NB4 (cell line): Measurements from ENCODE around the gene SLC7A5.
A peak's percentile ranks its signal among the peaks of the same experiment; 100 is the strongest.
"Not testable (repeated sequence)": the region's sequence is repeated elsewhere in the genome, so short reads cannot be mapped to it uniquely, and the experiment has no call there.

Experiments used
- DNase-seq: peaks from one replicate; pipeline ENCODE4 v3.0.0; 2010; ENCODE audit warnings: low read depth
- H3K4me3 ChIP-seq: one replicate; pipeline ENCODE4 v1.5.1; 2011; ENCODE audit warnings: mild to moderate bottlenecking, low read depth, low read length, moderate library complexity
- MYC ChIP-seq: IDR thresholded peaks from 2 replicates; pipeline ENCODE4 v1.6.1; 2011; ENCODE audit warnings: low read depth, low read length
- POLR2A ChIP-seq: IDR thresholded peaks from 2 replicates; pipeline ENCODE4 v1.6.1; 2011; ENCODE audit warnings: mild to moderate bottlenecking; ENCODE audit not compliant: insufficient read length; ENCODE audit errors: extremely low read depth
- TF ChIP-seq, protein P1 (sequence below): IDR thresholded peaks from 2 replicates; pipeline ENCODE4 v1.6.1; 2011; ENCODE audit warnings: low read depth, low read length
- TF ChIP-seq, protein P2 (sequence below): IDR thresholded peaks from one replicate; pipeline ENCODE4 v1.5.1; 2012; ENCODE audit warnings: low read depth, low read length

The SLC7A5 gene

GRCh38 chr16:87909203-87909935, 40.1 kb upstream of the SLC7A5 start:
- TF ChIP-seq, protein P1, sequence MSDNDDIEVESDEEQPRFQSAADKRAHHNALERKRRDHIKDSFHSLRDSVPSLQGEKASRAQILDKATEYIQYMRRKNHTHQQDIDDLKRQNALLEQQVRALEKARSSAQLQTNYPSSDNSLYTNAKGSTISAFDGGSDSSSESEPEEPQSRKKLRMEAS = peak; percentile 87
- TF ChIP-seq, protein P2, sequence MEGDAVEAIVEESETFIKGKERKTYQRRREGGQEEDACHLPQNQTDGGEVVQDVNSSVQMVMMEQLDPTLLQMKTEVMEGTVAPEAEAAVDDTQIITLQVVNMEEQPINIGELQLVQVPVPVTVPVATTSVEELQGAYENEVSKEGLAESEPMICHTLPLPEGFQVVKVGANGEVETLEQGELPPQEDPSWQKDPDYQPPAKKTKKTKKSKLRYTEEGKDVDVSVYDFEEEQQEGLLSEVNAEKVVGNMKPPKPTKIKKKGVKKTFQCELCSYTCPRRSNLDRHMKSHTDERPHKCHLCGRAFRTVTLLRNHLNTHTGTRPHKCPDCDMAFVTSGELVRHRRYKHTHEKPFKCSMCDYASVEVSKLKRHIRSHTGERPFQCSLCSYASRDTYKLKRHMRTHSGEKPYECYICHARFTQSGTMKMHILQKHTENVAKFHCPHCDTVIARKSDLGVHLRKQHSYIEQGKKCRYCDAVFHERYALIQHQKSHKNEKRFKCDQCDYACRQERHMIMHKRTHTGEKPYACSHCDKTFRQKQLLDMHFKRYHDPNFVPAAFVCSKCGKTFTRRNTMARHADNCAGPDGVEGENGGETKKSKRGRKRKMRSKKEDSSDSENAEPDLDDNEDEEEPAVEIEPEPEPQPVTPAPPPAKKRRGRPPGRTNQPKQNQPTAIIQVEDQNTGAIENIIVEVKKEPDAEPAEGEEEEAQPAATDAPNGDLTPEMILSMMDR = peak; percentile 89
- peak; percentile 83 for DNase-seq
- not testable (repeated sequence) for H3K4me3 ChIP-seq

DNA sequence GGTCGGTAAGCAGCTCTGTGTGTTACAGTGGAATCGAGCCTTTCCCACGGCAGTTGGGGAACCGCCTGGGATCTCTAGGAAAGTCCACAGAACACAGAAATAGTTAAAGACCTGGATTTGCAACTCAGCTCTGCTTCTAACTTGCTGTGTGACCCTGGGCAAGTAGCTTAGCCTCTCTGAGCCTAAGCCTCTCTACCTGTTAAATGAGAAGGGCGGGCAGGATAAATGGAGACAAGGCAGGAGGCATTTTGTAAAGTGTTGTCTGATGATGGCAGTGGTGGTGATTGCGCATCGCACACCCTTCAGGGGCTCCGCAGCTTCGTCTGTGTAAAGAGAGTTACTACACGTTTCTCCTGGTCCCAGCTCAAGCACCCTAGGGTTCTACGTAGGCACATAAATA, 38.8 kb upstream of the SLC7A5 start:
- not testable (repeated sequence) for H3K4me3 ChIP-seq, DNase-seq

DNA sequence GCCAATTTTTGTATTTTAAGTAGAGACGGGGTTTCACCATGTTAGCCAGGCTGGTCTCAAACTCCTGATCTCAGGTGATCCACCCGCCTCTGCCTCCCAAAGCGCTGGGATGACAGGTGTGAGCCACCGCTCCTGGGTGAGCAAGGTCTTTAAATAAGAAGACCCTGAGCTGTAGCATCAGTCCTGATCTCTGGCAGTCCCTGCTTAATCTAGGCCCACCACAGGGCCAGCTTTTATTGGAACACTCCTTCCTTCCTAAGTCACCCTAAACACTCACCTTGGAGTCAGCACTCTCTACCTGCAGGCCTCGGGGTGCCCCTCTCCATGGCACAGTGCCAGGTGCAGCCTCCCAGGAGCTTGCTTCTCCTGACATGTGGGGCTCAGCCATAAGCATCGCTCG, 36.2 kb upstream of the SLC7A5 start:
- not testable (repeated sequence) for DNase-seq, H3K4me3 ChIP-seq

DNA sequence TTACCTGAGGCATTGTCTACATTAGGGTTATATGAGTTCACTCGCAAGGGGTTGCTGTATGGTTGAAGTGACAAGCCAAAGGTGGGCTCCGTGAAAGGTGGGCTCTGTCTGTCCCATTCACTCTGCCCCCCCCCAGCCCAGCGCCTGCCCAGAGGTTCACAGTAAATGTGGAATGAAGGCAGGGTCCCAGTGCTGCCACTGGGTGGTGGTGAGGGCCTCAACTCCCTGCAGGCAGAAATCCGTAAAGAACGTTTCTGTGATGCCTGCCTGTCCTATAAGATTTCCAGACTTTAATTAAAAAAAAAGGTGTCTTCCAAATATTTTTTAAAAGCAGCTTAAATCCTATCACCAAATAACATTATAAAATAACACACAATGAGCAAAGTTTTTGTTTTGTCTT, 35.7 kb upstream of the SLC7A5 start:
- not testable (repeated sequence) for H3K4me3 ChIP-seq, DNase-seq

GRCh38 chr16:87900489-87900888, 31.2 kb upstream of the SLC7A5 start:
- H3K4me3 ChIP-seq, DNase-seq: not testable (repeated sequence)

DNA sequence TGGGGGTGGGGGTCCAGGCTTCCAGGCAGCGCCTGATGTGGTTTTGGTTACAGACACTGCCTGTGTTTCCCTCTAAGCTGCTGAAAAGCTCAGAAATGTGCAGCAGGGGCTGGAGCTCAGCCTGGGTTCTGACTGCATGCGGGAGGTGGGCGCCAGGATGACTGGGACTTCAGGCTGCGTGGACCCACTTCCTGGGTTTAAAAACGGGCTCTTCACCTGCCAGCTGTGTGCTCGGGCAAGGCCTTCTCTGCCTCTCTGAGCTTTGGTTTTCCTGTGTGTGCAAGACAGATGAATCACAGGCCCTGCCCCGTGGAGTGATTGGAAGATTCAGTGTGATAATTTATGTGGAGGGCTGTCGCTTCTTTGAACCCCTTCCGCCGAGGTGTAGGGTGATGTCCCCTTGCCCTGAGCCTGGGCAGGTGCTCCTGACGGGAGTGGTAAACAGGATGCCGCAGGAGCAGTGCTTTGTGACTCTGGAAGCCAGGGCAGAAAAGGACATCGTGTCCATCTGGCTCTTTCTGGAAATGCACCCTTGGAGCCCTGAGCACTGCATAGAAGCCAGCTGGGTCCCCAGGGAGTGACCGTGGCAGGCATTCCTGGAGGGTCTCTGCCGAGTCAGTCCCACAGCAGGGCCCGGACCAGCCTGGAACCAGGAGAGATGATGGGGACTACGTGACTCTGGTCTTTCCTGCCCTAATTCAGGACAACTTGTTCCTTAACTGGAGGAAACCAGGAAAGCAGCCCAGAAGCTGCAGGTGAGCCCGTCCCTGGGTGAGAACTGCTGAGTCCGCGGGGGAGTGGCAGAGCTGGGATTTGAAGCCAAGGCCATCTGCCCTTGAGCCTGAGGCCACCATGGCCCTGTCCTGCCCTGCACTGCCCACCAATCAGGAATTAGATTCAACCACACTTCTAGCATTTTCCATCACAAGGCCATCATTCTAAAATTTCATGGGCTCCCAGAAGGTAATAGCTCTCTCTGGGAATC, 28.5 kb upstream of the SLC7A5 start:
- TF ChIP-seq MYC = no peak
- TF ChIP-seq, protein P1 = no peak
- no peak overlapping the region for H3K4me3 ChIP-seq
- no peak for DNase-seq

DNA sequence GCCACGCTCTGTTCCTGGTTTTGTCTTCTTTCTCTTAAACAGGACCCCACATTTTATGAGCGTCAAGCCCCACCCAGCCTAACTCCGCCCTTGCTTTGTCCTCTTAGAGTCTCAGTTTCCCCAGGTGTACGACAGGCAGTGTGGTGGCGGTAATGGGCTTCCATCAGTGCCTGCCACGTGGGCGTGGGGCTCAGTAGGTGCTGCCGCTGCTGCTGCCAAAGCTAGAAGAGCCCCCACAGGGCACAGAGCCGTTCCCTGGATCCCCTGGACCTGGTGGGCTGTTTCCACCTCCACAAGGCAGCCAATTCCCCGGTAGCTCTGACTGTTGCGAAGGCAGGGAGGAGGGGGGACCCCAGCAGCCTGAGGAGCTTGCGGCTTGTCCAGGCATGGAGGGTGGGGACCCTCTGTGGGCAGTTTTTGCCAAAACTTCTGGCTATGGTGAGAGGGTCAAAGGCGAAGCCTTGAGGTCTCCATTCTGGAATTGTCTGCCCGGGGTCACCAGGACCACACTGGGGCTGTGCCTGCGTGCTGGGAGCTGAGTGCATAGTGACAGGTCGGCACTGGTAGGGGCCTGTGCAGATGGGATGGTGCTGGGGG, 27.7 kb upstream of the SLC7A5 start:
- not testable (repeated sequence) for H3K4me3 ChIP-seq, DNase-seq

DNA sequence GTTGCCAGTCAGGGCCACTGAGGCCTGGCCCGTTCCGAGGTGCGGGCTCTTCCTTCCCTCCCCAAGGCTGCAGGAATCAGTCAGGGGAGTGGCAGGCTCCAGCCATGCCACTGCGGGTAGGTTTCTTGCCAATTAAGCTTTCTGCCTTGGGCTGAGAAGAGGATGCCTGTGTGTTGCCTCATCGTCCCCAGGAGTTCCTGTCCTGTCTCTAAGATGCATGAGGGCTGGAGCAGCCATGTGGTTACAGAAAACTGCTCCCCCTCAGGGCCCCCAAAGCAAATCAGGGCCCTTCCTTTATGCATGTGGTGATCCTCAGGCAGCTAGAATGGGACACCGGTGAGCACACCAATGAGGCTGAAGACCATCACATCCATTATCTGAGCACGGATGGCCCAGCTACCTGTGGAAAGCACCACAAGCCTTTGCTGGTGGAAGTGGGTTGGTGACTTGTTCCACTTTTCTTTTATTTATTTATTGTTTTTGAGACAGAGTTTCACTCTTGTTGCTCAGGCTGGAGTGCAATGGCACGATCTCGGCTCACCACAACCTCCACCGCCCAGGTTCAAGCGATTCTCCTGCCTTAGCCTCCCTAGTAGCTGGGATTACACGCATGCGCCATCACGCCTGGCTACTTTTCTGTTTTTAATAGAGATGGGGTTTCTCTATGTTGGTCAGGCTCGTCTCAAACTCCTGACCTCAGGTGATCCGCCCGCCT, 27.0 kb upstream of the SLC7A5 start:
- not testable (repeated sequence) for H3K4me3 ChIP-seq
- peak; percentile 64 for DNase-seq
- peak; percentile 66; the same call in 1 of the 2 replicates for TF ChIP-seq MYC
- TF ChIP-seq, protein P1 = peak; percentile 38

GRCh38 chr16:87895641-87896141, 26.4 kb upstream of the SLC7A5 start:
- TF ChIP-seq, protein P1 = peak; percentile 29; the same call in 1 of the 2 replicates
- TF ChIP-seq MYC = peak; percentile 64
- no peak for TF ChIP-seq POLR2A
- TF ChIP-seq, protein P2 = no peak
- peak; percentile 91 for DNase-seq
- H3K4me3 ChIP-seq = no peak overlapping the region

DNA sequence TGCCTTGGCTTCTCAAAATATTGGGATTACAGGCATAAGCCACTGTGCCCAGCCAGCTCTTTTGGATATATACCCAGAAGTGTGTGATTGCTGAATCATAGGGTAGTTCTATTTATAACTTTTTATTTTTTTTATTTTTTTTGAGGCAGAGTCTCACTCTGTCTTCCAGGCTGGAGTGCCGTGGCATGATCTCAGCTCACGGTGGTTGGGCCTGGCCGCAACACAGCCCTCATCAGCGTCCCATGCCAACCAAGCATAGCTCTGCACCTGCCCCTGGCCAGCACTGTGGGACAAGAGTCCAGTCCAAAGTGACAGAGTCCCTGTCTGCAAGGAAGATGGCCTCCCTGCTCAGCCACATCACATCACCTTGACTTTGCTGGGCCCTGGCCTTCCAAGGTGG, 24.7 kb upstream of the SLC7A5 start:
- DNase-seq, H3K4me3 ChIP-seq: not testable (repeated sequence)
